Right atrium auricular region (tissue), 2 donors: ENCODE results near the gene PPM1H. TPM values are rescaled to one million over a fixed set of nuclear protein-coding genes. Genes with fewer than 3 reads are reported as not detected.

Experiments
- DNase-seq: peaks from one replicate; pipeline ENCODE4 v3.0.0-alpha.2; 2019; ENCODE audit warnings: low spot score
- H3K27ac ChIP-seq, 2 donors: fragments of 200-600 bp; sonication (generic); 1 replicate in 1 of 2; 2 replicates in 1 of 2; pipeline ENCODE4 v1.5.1; 2016 to 2019
- H3K27me3 ChIP-seq, 2 donors: fragments of 200-600 bp; sonication (generic); one replicate each; pipeline versions ENCODE4 v1.5.1 to v1.6.0; 2017 to 2019
- H3K36me3 ChIP-seq: fragments of 200-600 bp; sonication (generic); one replicate; pipeline ENCODE4 v1.5.1; 2016
- H3K4me1 ChIP-seq, 2 donors: fragments of 200-600 bp; sonication (generic); one replicate each; pipeline versions ENCODE4 v1.5.1 to v1.6.0; 2017 to 2019
- H3K4me3 ChIP-seq, 2 donors: fragments of 200-600 bp; sonication (generic); 1 replicate in 1 of 2; 2 replicates in 1 of 2; pipeline ENCODE4 v1.5.1; 2017 to 2019; ENCODE audit warnings: mild to moderate bottlenecking in 1 of 2, moderate library complexity in 1 of 2
- H3K9me3 ChIP-seq, 2 donors: fragments of 200-600 bp; sonication (generic); one replicate each; pipeline ENCODE4 v1.5.1; 2019
- CTCF ChIP-seq, 2 donors: fragments of 200-600 bp; sonication (generic); IDR thresholded peaks; one replicate each; pipeline ENCODE4 v1.5.1; 2019; ENCODE audit warnings: antibody characterized with exemption in 2 of 2
- total RNA-seq, 2 donors: library from RNA; depleted of rRNA; stranded (reverse); fragments of >200 nt; gene quantifications; one replicate each; pipeline ENCODE4 v1.1.0, GENCODE V29; 2016

PPM1H gene
- total RNA-seq, 2 donors from 2014 or later: 3.1 to 5.0 TPM

- no peak overlapping the region for H3K4me3 ChIP-seq
Measured at GRCh38 chr12:62758216-62758615, 176.7 kb downstream of the PPM1H start.

GRCh38 chr12:62757048-62757447 lies 177.9 kb downstream of the PPM1H start:
- H3K4me3 ChIP-seq: no peak overlapping the region
- no peaks in the 10 kb centered on the region for H3K36me3 ChIP-seq
- peaks cover 0 to 15% of the 10 kb centered on the region in 2 donors for H3K4me1 ChIP-seq
- no peaks in the 10 kb centered on the region for H3K9me3 ChIP-seq
- no peak for DNase-seq
- no peak overlapping the region for H3K27ac ChIP-seq
- no peak for TF ChIP-seq CTCF (IDR thresholded peaks at IDR 0.05)
- H3K27me3 ChIP-seq: no peaks in the 10 kb centered on the region

More at GRCh38 chr12:62758216-62758615, 176.7 kb downstream of the PPM1H start:
- H3K27me3 ChIP-seq: no peaks in the 10 kb centered on the region
- H3K36me3 ChIP-seq: no peaks in the 10 kb centered on the region
- DNase-seq: no peak
- H3K4me1 ChIP-seq: peaks cover 0 to 20% of the 10 kb centered on the region in 2 donors
- no peak for TF ChIP-seq CTCF (IDR thresholded peaks at IDR 0.05)
- H3K9me3 ChIP-seq: no peaks in the 10 kb centered on the region
- no peak overlapping the region for H3K27ac ChIP-seq

DNA sequence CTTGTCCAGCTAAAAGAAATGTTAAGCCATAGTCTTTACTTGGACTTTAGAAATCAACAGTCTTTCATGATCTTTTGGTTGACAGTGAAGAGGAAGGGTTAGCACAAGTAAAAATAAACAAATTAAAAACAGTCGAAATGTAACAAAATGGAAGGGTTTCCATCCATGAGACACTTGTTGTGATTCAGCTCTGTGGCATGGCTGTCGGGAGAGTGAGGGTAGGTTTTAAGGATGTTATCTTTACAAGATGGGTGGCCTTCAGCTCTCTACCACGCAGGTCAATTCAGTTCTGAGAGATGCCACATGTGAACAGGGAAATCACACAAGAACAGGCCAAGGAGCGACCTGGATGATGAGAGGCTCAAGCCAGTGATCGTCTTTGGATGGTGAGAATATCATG lies 180.2 kb downstream of the PPM1H start:
- no peak for TF ChIP-seq CTCF (IDR thresholded peaks at IDR 0.05)
- Histone ChIP-seq H3K9me3 (no peaks in the 10 kb centered on the region), H3K27ac (no peak overlapping the region), H3K4me3 (no peak overlapping the region), H3K36me3 (no peaks in the 10 kb centered on the region), H3K4me1 (no peaks in the 10 kb centered on the region), H3K27me3 (no peaks in the 10 kb centered on the region)
- DNase-seq: no peak

- no peak for DNase-seq
- Histone ChIP-seq H3K27me3 (no peaks in the 10 kb centered on the region), H3K36me3 (no peaks in the 10 kb centered on the region), H3K27ac (no peak overlapping the region), H3K4me1 (no peaks in the 10 kb centered on the region), H3K9me3 (no peaks in the 10 kb centered on the region), H3K4me3 (no peak overlapping the region)
- TF ChIP-seq CTCF (IDR thresholded peaks at IDR 0.05): no peak
Measured at GRCh38 chr12:62751810-62752155, 183.2 kb downstream of the PPM1H start.

DNA sequence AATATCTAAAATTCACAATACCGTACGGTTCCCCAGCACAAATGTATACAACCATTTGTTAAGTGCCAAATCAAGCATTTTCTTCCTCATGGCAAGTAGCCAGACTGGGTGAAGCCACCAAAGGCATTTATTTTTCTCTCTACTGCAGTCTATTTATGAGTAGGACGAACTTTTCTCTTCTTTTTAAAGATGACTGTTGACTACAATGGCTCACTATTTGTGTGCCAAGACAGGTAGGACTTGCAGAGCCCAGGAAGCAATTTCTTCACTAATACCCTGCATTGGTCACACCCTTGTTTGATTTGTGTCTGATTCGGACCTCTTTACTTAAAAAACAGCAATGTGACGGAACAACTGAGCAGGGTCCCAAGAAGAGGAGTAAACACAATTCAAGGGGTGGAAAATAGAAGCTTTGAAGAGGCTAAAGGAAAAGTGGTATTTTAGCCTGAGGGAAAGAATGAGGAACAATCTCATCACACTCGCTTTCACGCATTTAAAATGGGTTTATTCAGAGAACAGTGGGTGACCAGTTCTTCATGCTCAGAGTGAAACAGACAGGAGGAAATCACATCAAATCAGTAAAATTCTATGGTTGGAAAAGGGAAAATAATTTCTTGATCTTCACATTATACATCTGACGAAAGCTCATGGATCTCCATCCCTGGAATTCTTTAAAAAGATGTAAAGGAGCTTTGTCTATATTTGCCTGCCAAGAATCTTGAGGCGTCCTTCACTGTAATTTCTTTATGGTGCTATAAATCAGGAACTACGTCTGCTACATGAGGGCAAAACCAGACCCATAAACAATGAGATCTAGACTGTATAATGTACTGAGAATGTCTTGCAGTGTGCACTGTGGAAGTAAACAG lies 183.8 kb downstream of the PPM1H start:
- H3K27ac ChIP-seq: no peak overlapping the region
- TF ChIP-seq CTCF (IDR thresholded peaks at IDR 0.05): no peak
- no peak overlapping the region for H3K4me3 ChIP-seq
- no peaks in the 10 kb centered on the region for H3K9me3 ChIP-seq
- H3K4me1 ChIP-seq: no peaks in the 10 kb centered on the region
- DNase-seq: no peak
- no peaks in the 10 kb centered on the region for H3K36me3 ChIP-seq
- H3K27me3 ChIP-seq: no peaks in the 10 kb centered on the region

GRCh38 chr12:62749586-62749985 lies 185.4 kb downstream of the PPM1H start:
- no peaks in the 10 kb centered on the region for H3K4me1 ChIP-seq
- H3K27me3 ChIP-seq: no peaks in the 10 kb centered on the region
- H3K4me3 ChIP-seq: no peak overlapping the region
- TF ChIP-seq CTCF (IDR thresholded peaks at IDR 0.05): no peak
- DNase-seq: no peak
- H3K27ac ChIP-seq: no peak overlapping the region
- no peaks in the 10 kb centered on the region for H3K9me3 ChIP-seq
- H3K36me3 ChIP-seq: no peaks in the 10 kb centered on the region
